CD4-positive, alpha-beta T cell treated with Interleukin-15 for 4 hours (primary cell): ENCODE measurements around the gene ADAMTS12.
"Not testable (repeated sequence)": the region's sequence is repeated elsewhere in the genome, so short reads cannot be mapped to it uniquely, and the experiment has no call there.

Source experiments
- DNase-seq: peaks from one replicate; pipeline ENCODE4 v3.0.0-alpha.2; 2020; ENCODE audit warnings: low spot score

The ADAMTS12 gene, protein sequence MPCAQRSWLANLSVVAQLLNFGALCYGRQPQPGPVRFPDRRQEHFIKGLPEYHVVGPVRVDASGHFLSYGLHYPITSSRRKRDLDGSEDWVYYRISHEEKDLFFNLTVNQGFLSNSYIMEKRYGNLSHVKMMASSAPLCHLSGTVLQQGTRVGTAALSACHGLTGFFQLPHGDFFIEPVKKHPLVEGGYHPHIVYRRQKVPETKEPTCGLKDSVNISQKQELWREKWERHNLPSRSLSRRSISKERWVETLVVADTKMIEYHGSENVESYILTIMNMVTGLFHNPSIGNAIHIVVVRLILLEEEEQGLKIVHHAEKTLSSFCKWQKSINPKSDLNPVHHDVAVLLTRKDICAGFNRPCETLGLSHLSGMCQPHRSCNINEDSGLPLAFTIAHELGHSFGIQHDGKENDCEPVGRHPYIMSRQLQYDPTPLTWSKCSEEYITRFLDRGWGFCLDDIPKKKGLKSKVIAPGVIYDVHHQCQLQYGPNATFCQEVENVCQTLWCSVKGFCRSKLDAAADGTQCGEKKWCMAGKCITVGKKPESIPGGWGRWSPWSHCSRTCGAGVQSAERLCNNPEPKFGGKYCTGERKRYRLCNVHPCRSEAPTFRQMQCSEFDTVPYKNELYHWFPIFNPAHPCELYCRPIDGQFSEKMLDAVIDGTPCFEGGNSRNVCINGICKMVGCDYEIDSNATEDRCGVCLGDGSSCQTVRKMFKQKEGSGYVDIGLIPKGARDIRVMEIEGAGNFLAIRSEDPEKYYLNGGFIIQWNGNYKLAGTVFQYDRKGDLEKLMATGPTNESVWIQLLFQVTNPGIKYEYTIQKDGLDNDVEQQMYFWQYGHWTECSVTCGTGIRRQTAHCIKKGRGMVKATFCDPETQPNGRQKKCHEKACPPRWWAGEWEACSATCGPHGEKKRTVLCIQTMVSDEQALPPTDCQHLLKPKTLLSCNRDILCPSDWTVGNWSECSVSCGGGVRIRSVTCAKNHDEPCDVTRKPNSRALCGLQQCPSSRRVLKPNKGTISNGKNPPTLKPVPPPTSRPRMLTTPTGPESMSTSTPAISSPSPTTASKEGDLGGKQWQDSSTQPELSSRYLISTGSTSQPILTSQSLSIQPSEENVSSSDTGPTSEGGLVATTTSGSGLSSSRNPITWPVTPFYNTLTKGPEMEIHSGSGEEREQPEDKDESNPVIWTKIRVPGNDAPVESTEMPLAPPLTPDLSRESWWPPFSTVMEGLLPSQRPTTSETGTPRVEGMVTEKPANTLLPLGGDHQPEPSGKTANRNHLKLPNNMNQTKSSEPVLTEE (N-terminal part only)

DNA sequence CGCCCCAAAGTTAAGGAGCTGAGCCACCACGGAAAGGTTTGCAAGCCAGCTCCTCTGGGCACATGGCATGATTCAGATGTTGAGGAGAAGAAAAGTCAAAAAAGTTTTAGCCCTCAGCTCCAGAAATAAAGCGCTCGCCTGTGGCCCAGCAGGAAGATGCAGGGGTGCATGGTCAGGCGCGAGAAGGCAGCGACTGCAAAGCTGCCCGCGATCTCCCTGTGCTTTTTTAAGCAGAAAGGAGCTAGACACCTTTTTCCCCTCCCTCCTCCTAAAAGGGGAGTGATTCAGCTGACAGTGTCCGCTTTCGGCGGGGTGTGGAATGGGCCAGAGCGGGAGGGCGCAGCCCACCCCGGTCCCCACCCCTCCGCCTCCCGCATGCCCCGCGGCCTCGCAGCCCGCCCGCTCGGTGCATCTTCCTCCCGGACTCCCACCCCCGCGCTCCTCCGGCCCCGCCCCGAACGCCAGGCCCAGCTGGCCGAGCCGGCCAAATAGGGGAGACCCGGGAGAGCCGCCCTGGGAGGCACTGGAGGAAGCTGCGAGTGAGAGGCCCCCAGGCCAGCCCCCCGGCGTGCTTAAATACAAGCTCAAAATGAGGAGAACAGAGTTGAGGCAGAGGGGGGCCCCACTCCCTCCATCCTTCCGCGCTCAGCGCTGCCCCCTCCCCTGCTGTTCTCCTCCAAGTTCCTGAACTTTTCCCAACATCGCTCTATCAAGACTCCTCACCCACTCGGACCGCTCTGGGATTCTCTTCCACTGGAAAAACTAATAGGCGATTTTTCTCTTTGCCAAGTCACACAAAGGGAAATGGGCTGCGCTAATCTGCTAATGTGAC is at the start of gene ADAMTS12:
ADAMTS12 (minus strand) TSS at position 203 of the 832 bp plus-strand sequence; CDS start at position 69, 134 bp downstream.
- no peak for DNase-seq

DNA sequence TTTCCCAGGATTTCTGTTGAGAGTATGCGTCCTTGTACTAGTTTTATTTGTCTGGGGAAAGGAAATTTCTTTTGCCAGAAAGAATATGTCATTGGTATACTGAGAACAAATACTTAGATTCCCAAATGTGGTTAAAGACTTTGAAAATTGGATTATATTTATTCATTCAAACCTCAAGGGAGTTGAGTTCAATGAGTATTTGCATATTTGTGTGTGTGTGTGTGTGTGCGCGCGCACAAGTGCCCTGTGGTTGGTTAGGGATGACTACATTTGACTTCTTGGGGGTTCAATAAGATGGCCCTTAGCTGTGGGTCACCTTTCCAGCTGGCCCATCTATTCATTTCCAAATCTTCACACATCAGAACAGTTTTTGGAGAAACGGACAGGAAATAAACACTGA is 49.3 kb upstream of the ADAMTS12 start:
- DNase-seq: no peak

DNA sequence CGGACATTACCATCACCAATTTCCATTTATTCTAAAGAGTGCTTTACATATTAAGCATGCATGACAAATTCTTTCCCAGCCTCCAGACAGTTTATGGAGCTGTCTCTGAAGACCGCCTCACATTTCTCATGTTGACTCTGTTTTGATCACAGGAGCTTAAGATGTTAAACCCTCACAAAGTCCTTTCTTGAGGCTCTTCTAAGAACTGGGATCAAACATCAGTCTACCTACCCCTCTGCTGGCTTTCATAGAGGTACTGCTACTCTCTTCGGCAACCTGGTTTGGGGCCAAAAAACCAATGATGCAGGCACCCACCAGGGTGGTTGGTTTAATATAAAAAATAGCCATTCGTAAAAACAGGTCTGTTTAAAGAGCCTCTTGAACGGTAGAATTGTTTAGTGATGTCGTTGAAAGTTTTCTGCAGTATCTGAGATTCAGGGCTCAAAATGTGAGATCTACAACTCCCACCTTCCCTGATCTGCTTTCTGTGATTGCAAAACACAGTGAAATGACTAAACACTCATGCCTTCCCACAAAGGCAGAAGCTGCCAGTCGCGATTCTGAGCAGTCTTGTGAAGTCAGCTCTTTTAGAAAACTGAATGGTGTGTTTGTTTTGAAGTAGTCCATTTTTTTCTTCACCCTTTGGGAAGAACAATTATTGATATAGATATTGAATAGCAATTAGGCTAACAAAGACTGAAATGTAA is 47.9 kb upstream of the ADAMTS12 start:
- DNase-seq: no peak

DNA sequence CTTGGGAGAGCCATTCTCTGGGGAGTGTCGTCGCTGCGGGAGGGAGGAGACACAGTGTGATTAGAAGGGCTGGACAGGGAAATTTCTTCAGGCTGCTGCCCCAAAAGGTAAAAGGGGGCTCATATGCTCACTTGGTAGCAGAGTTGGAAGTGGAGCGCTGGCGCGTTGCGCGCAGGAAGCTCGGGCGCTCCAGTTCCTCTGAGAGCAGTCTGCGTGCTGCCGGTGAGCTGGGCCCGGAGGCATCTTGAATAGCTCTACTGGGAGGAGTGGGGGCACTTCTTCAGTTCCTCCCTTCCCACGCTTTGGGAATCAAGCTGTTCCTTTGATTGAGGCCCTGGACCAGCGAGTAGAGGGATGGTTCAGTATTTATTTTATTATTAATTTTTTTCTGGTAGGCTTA is 47.1 kb upstream of the ADAMTS12 start:
- no peak for DNase-seq

GRCh38 chr5:33938507-33938796 is 46.7 kb upstream of the ADAMTS12 start:
- DNase-seq: no peak

- DNase-seq: no peak
Observed at GRCh38 chr5:33937707-33938506, 46.1 kb upstream of the ADAMTS12 start.

DNA sequence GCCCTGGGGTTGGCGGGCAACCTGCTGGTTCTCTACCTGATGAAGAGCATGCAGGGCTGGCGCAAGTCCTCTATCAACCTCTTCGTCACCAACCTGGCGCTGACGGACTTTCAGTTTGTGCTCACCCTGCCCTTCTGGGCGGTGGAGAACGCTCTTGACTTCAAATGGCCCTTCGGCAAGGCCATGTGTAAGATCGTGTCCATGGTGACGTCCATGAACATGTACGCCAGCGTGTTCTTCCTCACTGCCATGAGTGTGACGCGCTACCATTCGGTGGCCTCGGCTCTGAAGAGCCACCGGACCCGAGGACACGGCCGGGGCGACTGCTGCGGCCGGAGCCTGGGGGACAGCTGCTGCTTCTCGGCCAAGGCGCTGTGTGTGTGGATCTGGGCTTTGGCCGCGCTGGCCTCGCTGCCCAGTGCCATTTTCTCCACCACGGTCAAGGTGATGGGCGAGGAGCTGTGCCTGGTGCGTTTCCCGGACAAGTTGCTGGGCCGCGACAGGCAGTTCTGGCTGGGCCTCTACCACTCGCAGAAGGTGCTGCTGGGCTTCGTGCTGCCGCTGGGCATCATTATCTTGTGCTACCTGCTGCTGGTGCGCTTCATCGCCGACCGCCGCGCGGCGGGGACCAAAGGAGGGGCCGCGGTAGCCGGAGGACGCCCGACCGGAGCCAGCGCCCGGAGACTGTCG is 45.4 kb upstream of the ADAMTS12 start:
- DNase-seq: no peak

GRCh38 chr5:33936381-33937016 is 44.7 kb upstream of the ADAMTS12 start, which contains the start of gene RXFP3:
Gene RXFP3 (plus strand): TSS chr5:33936386. CDS start chr5:33936741, 355 bp downstream.
- DNase-seq: no peak

GRCh38 chr5:33936004-33936380 is 44.2 kb upstream of the ADAMTS12 start:
- no peak for DNase-seq

DNA sequence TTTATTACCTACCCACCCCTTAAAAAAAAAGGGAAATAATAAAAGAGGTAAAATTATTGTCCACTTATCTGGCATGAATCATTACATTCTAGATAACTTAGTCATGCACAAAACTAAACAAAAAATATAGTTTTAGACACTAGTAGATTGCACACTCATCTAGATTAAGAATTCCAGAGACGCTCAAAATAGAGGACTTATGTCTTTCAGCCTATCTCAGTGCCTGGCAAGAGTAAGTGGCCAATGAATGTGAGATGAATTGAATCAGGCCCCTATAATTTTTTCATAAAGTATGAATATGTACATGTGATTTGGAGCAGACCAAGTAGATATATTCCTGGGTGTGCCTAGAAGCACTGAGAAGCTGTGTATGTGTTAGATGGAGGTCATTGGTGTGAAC is 42.4 kb upstream of the ADAMTS12 start:
- no peak for DNase-seq

DNA sequence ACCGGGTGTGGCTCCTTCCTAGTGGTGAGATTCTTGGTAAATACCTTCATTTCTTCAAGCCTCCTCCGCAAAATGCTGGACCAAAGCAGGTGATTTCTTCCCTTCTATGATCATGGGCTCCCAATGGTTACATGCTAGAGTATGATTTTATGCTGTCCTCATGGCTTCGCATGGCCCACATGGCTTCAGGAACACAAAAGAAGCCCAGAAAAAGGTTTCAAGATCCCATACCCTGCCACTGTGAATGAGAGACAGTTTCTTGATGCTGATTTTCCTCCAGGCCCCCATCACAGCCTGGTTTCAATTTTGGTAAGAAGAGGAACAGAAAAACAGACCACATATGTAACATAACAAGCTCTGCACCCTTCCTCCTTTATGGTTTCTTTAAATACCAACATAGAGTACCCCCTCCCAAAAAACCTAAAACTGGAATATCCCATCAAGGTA is 42.0 kb upstream of the ADAMTS12 start:
- no peak for DNase-seq

DNA sequence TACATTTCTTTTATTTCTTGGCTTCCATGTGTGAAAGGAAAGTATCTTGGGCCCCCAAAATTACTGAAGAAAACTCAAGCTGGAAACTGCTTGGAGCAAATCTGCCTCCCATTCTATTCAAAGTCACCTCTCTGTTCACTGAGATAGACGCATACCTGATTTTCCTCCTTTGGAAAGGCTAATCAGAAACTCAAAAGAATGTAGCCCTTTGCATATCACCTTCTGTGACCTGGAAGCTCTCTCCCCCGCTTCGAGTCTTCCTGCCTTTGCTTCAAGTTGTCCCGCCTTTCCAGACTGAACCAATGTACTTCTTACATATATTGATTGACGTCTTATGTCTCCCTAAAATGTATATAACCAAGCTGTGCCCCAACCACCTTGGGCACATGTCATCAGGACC is 39.3 kb upstream of the ADAMTS12 start:
- DNase-seq: no peak

DNA sequence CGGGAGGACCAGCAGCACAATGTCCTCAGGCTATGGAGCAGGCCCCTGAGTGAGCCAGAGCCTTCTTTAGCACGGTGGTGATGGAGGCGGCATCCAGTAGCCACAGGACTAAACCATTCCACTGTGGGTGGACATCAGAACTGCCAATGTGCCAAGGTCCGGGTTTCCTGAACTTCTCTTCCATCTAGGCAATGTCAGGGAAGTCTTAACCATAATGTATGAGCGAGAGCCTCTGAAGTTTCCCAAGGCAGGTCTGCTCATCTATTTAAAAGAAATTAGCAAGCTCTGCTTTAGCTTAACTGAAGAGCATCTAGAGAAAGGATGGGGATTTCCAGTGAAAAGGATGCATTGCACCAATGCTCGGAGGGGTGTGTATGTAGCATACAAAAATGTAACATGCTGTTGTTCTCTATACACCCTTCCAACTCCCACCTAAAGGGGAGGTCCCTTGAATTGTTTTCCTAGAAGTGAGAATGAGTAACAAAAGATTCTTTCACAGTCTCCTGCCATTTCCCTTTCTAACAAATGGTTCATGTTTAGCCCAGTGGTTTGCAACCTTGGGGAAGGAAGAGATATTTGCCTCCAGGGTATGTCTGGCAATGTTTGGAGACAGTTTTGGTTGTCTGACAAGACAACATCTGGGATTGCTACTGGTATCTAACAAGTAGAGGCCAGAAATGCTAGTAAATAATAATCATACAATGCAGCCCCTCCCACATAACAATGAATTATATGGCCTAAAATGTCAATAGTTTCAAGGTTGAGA is 38.3 kb upstream of the ADAMTS12 start:
- no peak for DNase-seq

DNA sequence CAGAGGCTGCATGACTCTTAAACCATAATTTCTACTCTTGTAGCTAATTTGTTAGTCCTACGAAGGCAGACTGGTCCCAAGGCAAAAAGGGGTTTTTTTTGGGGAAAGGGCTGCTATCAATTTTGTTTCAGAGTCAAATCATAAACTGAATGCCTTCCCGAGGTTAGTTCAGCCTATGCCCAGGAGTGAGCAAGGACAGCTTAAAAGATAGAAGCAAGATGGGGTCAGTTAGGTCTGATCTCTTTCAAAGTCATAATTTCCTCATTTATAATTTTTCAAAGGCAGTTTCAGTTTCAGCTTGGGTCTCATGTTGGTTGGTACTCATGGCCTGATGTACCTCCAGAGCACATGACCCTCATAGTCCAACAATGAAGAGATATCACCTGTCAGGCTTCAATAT is 36.5 kb upstream of the ADAMTS12 start:
- DNase-seq: no peak

GRCh38 chr5:33927685-33928084 is 35.9 kb upstream of the ADAMTS12 start:
- DNase-seq: no peak

DNA sequence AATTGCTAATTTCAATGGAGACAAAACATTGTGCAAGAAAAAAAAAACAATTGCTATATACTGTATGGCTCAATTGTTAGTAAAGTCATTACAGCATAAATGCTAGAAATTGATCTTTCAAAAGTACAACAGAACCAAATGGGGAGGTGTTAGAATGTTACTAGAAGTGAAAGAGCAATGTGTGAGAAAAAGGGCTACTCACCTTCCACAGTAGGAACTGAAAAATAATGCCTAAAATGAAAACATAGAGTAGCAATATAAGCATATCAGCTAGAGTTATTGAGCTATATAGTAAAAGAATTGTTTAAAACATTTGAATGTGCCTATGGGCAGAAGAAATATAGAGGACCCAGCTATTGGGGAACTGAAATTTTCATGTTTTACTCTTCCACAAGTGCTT is 33.5 kb upstream of the ADAMTS12 start:
- DNase-seq: no peak

- no peak for DNase-seq
Observed at GRCh38 chr5:33921002-33921401, 29.2 kb upstream of the ADAMTS12 start.

DNA sequence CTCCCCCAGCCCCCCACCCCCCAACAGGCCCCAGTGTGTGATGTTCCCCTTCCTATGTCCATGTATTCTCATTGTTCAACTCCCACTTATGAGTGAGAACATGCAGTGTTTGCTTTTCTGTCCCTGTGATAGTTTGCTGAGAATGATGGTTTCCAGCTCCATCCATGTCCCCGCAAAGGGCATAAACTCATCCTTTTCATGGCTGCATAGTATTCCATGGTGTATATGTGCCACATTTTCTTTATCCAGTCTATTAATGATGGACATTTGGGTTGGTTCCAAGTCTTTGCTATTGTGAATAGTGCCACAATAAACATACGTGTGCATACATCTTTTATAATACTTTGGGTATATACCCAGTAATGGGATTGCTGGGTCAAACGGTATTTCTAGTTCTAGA is 23.1 kb upstream of the ADAMTS12 start:
- DNase-seq: not testable (repeated sequence)
